HCT116 (cell line): ENCODE measurements around the gene SLC17A4. TPM values are rescaled to one million over a fixed set of nuclear protein-coding genes. Genes with fewer than 3 reads are reported as not detected.

Source experiments
- ATAC-seq: fragments of 200-7000 bp; cut with Tn5 transposase; 2 replicates; pipeline ENCODE4 v1.9.1; 2020; ENCODE audit warnings: mild to moderate bottlenecking, moderate library complexity
- BruUV-seq: library from RNA; stranded (reverse); fragments of 400-500 nt; replicated peaks from 2 replicates; lab custom pipeline; 2021; lab: Mats Ljungman, UMichigan
- CTCF ChIA-PET: fragments of 300-600 bp; sonication (Branson Sonifier 250); formaldehyde crosslinking; loops from one replicate; lab custom pipeline; 2021; ENCODE audit warnings: antibody characterized with exemption; lab: Charles Lee
- POLR2A ChIA-PET: fragments of 300-600, 350-600 bp; sonication (Branson Sonifier 250); formaldehyde crosslinking; loops from one replicate; lab custom pipeline; 2021; ENCODE audit warnings: antibody characterized with exemption; lab: Charles Lee
- RAD21 ChIA-PET, 2 experiments: fragments of 300-600 bp; sonication (Branson Sonifier 250); formaldehyde crosslinking; loops; one replicate each; lab custom pipeline; 2023; ENCODE audit warnings: low total read pairs in 2 of 2; ENCODE audit not compliant: uncharacterized antibody in 2 of 2, unreplicated experiment in 2 of 2, low non-redundant PET in 1 of 2; lab: Charles Lee
- DNase-seq: peaks from one replicate; pipeline ENCODE4 v3.0.0-alpha.2; 2010; ENCODE audit warnings: low read depth, low spot score
- H2AFZ ChIP-seq: fragments of 200-600 bp; shearing (Covaris generic), sonication (generic); 2 replicates; pipeline ENCODE4 v1.6.1; 2017; ENCODE audit warnings: low read depth, mixed run types, mixed read lengths, antibody characterized with exemption, low read length; ENCODE audit not compliant: poor library complexity, severe bottlenecking
- H3K27ac ChIP-seq: 2 replicates; pipeline ENCODE4 v1.5.1; 2012; ENCODE audit warnings: low read depth, low read length
- H3K27me3 ChIP-seq: fragments of 200-600 bp; sonication (generic); 2 replicates; pipeline ENCODE4 v1.6.1; 2016; ENCODE audit warnings: mixed run types, low read length, mixed read lengths; ENCODE audit not compliant: insufficient read depth
- H3K36me3 ChIP-seq, 2 experiments: fragments of 200-500 bp in 1 of 2; fragments of 200-600 bp in 1 of 2; sonication (Bioruptor generic) in 1 of 2; sonication (generic) in 1 of 2; 2 replicates each; pipeline versions ENCODE4 v1.5.1 to v1.6.1; 2014 to 2016; ENCODE audit warnings: low read length in 2 of 2, inconsistent platforms in 1 of 2, mixed read lengths in 1 of 2, mixed run types in 1 of 2; ENCODE audit not compliant: insufficient read depth in 2 of 2, control insufficient read depth in 1 of 2
- H3K4me1 ChIP-seq, 2 experiments: fragments of 200-600 bp in 1 of 2; sonication (generic) in 1 of 2; 2 replicates each; pipeline versions ENCODE4 v1.5.1 to v1.6.1; 2012 to 2017; ENCODE audit warnings: low read length in 2 of 2, inconsistent platforms in 1 of 2, mild to moderate bottlenecking in 1 of 2, mixed read lengths in 1 of 2, mixed run types in 1 of 2, moderate library complexity in 1 of 2; ENCODE audit not compliant: insufficient read depth in 2 of 2, control insufficient read depth in 1 of 2
- H3K4me2 ChIP-seq: fragments of 200-600 bp; sonication (generic); 2 replicates; pipeline ENCODE4 v1.6.1; 2017; ENCODE audit warnings: mixed run types, low read length, mixed read lengths
- H3K4me3 ChIP-seq, 2 experiments: fragments of 200-600 bp in 1 of 2; sonication (generic) in 1 of 2; replicated peaks in 1 of 2; 2 replicates each; pipeline ENCODE4 v1.5.1; 2011 to 2016; ENCODE audit warnings: low read length in 2 of 2, control low read depth in 1 of 2, low read depth in 1 of 2, mild to moderate bottlenecking in 1 of 2, mixed read lengths in 1 of 2, mixed run types in 1 of 2
- H3K79me2 ChIP-seq: fragments of 200-600 bp; sonication (generic); 2 replicates; pipeline ENCODE4 v1.6.1; 2017; ENCODE audit warnings: mild to moderate bottlenecking, mixed run types, low read length, moderate library complexity, mixed read lengths; ENCODE audit not compliant: insufficient read depth
- H3K9ac ChIP-seq: fragments of 200-600 bp; sonication (generic); 2 replicates; pipeline ENCODE4 v1.6.1; 2016; ENCODE audit warnings: low read length, mixed read lengths
- H3K9me2 ChIP-seq: fragments of 200-600 bp; sonication (generic), shearing (Covaris generic); 2 replicates; pipeline ENCODE4 v1.6.1; 2017; ENCODE audit warnings: mixed run types, mild to moderate bottlenecking, moderate library complexity; ENCODE audit not compliant: insufficient read depth
- H3K9me3 ChIP-seq, 2 experiments: fragments of 200-500 bp in 1 of 2; fragments of 200-600 bp in 1 of 2; sonication (Bioruptor generic) in 1 of 2; sonication (generic) in 1 of 2; 2 replicates each; pipeline ENCODE4 v1.6.1; 2014 to 2017; ENCODE audit warnings: low read length in 2 of 2, mixed read lengths in 2 of 2, inconsistent platforms in 1 of 2, low read depth in 1 of 2, mild to moderate bottlenecking in 1 of 2, mixed run types in 1 of 2, moderate library complexity in 1 of 2; ENCODE audit not compliant: control insufficient read depth in 1 of 2, insufficient read depth in 1 of 2
- H4K20me1 ChIP-seq: fragments of 200-600 bp; sonication (generic), shearing (Covaris generic); 2 replicates; pipeline ENCODE4 v1.6.1; 2017; ENCODE audit warnings: mixed run types, mild to moderate bottlenecking, moderate library complexity; ENCODE audit not compliant: insufficient read depth
- ATF3 ChIP-seq: IDR thresholded peaks from 2 replicates; pipeline ENCODE4 v1.6.1; 2012
- ELF1 ChIP-seq: IDR thresholded peaks from 2 replicates; pipeline ENCODE4 v1.6.1; 2012; ENCODE audit warnings: low read depth, borderline replicate concordance
- EZH2 ChIP-seq: fragments of 200-600 bp; sonication (generic); IDR thresholded peaks from 2 replicates; pipeline ENCODE4 v1.6.1; 2017; ENCODE audit warnings: antibody characterized with exemption, mixed run types
- MAX ChIP-seq: IDR thresholded peaks from 2 replicates; pipeline ENCODE4 v1.6.1; 2012
- POLR2AphosphoS5 ChIP-seq: IDR thresholded peaks from 2 replicates; pipeline ENCODE4 v1.6.1; 2011; ENCODE audit warnings: mild to moderate bottlenecking, low read depth, low read length, moderate library complexity
- YY1 ChIP-seq: IDR thresholded peaks from 2 replicates; pipeline ENCODE4 v1.6.1; 2011; ENCODE audit warnings: low read length, low read depth, moderate library complexity, mild to moderate bottlenecking; ENCODE audit not compliant: insufficient replicate concordance; ENCODE audit errors: extremely low read depth
- ZNF274 ChIP-seq: fragments of 200-500 bp; sonication (Bioruptor generic); IDR thresholded peaks from 2 replicates; pipeline ENCODE4 v1.6.1; 2014; ENCODE audit warnings: mild to moderate bottlenecking, low read depth, low read length, inconsistent platforms
- intact Hi-C: fragments of 100-400 bp; cut with micrococcal nuclease; formaldehyde crosslinking; loops from 2 replicates; pipeline ENCODE4 v1.10.0; 2022
- total RNA-seq: library from RNA; stranded (reverse); gene quantifications from one replicate; pipeline ENCODE4 v1.2.1, GENCODE V29; 2021; ENCODE audit not compliant: unreplicated experiment

The SLC17A4 gene
- total RNA-seq, 1 experiment from 2014 or later, result not detected

GRCh38 chr6:25777856-25778649, 23.5 kb downstream of the SLC17A4 start:
- no peaks in the 10 kb centered on the region for H3K79me2 ChIP-seq
- BruUV-seq, result no TSS peak
- RAD21 ChIA-PET, result no interaction called here
- no peak for TF ChIP-seq YY1
- TF ChIP-seq EZH2, result no peak
- TF ChIP-seq ELF1, result no peak
- no peak for TF ChIP-seq ATF3
- TF ChIP-seq MAX, result no peak
- H3K4me1 ChIP-seq, result no peaks in the 10 kb centered on the region
- H3K27ac ChIP-seq, result no peak overlapping the region
- H4K20me1 ChIP-seq, result no peaks in the 10 kb centered on the region
- H3K27me3 ChIP-seq, result no peaks in the 10 kb centered on the region
- no peak overlapping the region for H2AFZ ChIP-seq
- DNase-seq (no peak), ATAC-seq (no peak)
- H3K9me3 ChIP-seq, result no peaks in the 10 kb centered on the region
- no peak overlapping the region for H3K4me3 ChIP-seq
- H3K36me3 ChIP-seq, result no peaks in the 10 kb centered on the region
- H3K9ac ChIP-seq, result no peak overlapping the region
- intact Hi-C loops, result no loop called here
- H3K9me2 ChIP-seq, result no peaks in the 10 kb centered on the region
- POLR2A ChIA-PET, result no interaction called here
- CTCF ChIA-PET, result no interaction called here
- no peak overlapping the region for H3K4me2 ChIP-seq

- POLR2A ChIA-PET, result no interaction called here
- no peaks in the 10 kb centered on the region for H3K36me3 ChIP-seq
- H3K9me3 ChIP-seq, result no peaks in the 10 kb centered on the region
- H2AFZ ChIP-seq, result no peak overlapping the region
- DNase-seq (no peak), ATAC-seq (no peak)
- no peak overlapping the region for H3K4me3 ChIP-seq
- no peak overlapping the region for H3K27ac ChIP-seq
- H3K9me2 ChIP-seq, result no peaks in the 10 kb centered on the region
- RAD21 ChIA-PET, result no interaction called here
- TF ChIP-seq ZNF274 (no peak), POLR2AphosphoS5 (no peak), EZH2 (no peak), ELF1 (no peak)
- no peak overlapping the region for H3K4me2 ChIP-seq
- H3K9ac ChIP-seq, result no peak overlapping the region
- CTCF ChIA-PET, result no interaction called here
- no peaks in the 10 kb centered on the region for H3K4me1 ChIP-seq
- no peaks in the 10 kb centered on the region for H3K27me3 ChIP-seq
- H3K79me2 ChIP-seq, result no peaks in the 10 kb centered on the region
- BruUV-seq, result no TSS peak
- H4K20me1 ChIP-seq, result no peaks in the 10 kb centered on the region
- intact Hi-C loops, result no loop called here
Observed at GRCh38 chr6:25781134-25781533, 26.6 kb downstream of the SLC17A4 start.
